Measurements from ENCODE around the gene CHD9NB. TPM values are rescaled to one million over a fixed set of nuclear protein-coding genes. Genes with fewer than 3 reads are reported as not detected.

The CHD9NB gene
- total RNA-seq, 4 donors from 2014 or later, result 1.9 to 3.0 (median 2.1) TPM

DNA sequence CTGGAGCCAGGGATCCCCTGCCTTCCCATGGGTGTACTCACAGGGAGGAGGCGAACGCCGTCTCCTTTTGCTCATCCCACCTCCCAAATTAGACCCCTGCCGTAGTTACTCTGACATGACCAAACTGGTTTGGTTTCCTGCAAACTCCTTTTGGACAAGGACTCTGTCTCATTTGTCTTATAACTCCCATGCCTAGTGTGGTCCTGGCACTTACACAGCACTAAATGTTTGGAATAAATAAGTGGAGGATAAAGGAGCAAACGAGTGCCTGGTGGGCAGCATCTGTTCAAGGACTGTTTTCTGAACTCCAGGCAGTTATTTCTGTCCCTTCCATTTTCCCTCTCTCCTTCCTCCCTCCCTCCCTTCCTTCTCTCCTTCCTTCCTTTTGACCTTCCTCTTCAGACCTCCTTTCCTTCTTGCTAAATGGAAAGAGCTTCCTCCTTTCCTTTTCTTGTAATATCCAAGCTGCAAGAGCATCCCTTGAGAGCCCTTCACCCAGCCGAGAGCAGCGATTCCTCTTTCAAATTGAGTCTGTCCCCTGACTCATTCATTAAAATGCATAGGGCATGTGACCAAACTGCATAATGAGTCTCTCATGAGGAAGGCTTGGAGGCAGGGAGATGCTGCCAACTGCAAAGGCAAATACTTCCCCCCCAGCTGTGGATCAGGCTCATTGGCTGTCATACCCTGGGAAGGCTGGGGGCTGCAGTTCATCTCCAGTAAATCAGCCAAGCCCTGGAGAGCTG lies 38.9 kb upstream of the CHD9NB start:
- Histone ChIP-seq H3K9me3 (no peaks in the 10 kb centered on the region), H3K36me3 (no peaks in the 10 kb centered on the region), H3K4me1 (peaks cover 55 to 85% (median 58%) of the 10 kb centered on the region in 3 donors), H3K4me3 (peak overlapping the region in 2 of 4 donors; percentile 8 to 47), H3K27me3 (no peaks in the 10 kb centered on the region), H3K27ac (peak overlapping the region; percentile 63 to 91 (median 87))
- no peak for TF ChIP-seq POLR2A (IDR thresholded peaks at IDR 0.05)
- TF ChIP-seq, protein P1, sequence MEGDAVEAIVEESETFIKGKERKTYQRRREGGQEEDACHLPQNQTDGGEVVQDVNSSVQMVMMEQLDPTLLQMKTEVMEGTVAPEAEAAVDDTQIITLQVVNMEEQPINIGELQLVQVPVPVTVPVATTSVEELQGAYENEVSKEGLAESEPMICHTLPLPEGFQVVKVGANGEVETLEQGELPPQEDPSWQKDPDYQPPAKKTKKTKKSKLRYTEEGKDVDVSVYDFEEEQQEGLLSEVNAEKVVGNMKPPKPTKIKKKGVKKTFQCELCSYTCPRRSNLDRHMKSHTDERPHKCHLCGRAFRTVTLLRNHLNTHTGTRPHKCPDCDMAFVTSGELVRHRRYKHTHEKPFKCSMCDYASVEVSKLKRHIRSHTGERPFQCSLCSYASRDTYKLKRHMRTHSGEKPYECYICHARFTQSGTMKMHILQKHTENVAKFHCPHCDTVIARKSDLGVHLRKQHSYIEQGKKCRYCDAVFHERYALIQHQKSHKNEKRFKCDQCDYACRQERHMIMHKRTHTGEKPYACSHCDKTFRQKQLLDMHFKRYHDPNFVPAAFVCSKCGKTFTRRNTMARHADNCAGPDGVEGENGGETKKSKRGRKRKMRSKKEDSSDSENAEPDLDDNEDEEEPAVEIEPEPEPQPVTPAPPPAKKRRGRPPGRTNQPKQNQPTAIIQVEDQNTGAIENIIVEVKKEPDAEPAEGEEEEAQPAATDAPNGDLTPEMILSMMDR (IDR thresholded peaks at IDR 0.05), result no peak
- intact Hi-C loops (cut with DNase I), result no loop called here
- 17 to 27% methylated on average over 7 of the region's 7 CpGs for WGBS, 2 donors
- no peak for DNase-seq

DNA sequence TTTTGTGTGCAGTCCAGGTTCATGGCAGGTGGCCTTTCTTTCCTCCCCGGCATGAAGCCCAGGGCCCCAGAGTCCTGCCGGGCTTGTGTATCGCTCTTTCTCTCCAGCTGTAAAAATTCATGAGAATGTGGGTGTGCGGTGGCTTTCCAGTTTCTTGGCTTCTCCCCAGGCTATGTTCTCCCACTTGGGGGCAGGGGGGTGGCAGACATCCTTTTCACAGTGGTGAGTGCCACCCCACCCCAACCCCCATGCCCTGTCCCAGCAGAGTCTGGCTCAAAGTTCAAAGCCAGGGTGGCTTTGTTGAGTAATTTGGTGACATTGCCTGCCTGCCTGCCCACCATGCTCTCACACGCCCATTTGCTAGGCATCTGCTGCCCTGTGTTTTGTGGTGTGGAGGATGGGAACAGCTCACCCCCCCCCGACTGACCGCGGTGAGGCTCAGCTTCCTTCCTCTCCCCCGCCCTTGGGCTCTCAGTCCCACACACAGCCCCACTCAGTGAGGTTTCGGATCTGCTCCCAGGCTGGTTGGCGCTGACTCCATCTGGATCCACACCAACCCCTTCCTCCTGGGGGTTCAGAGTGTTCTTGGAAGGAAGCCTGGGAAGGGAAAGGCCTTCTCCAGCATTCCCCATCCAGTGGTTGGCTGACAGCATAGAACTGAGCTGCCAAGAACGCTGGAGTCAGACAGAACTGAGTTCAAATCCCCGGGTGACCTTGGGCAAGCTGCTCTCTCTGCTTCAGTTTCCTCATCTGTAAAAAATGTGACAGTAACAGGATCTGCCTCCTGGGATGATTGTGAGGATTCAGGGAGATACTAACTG lies 38.1 kb upstream of the CHD9NB start:
- Histone ChIP-seq H3K27ac (peak overlapping the region; percentile 63 to 91 (median 87)), H3K36me3 (no peaks in the 10 kb centered on the region), H3K27me3 (no peaks in the 10 kb centered on the region), H3K9me3 (no peaks in the 10 kb centered on the region), H3K4me1 (peaks cover 63 to 92% (median 64%) of the 10 kb centered on the region in 3 donors), H3K4me3 (peak overlapping the region in 3 of 4 donors; percentile 2 to 47 (median 8))
- TF ChIP-seq, protein P1 (IDR thresholded peaks at IDR 0.05), result no peak
- no peak for TF ChIP-seq POLR2A (IDR thresholded peaks at IDR 0.05)
- peak; percentile 52 for DNase-seq
- 1 to 5% methylated on average over 7 to 10 of the region's 13 CpGs for WGBS, 2 donors
- intact Hi-C loops (cut with DNase I), result no loop called here

DNA sequence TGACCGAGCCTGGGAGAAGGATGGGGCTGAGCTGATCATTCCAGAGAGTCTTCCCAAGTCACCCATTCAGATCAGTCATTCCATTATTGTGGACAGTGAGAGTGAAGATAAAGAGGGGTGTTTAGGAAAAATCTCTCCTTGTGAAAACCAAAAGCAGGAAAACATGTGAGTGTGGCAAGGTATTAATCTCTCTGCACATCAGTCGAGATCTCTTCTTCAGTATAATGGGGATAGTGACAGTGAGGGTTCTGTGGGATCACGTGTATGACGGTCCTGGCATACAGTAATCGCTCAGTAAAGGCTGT lies 37.5 kb upstream of the CHD9NB start:
- intact Hi-C loops (cut with DNase I), result no loop called here
- Histone ChIP-seq H3K4me3 (peak overlapping the region in 2 of 4 donors; percentile 2 to 47), H3K9me3 (no peaks in the 10 kb centered on the region), H3K27me3 (no peaks in the 10 kb centered on the region), H3K27ac (peak overlapping the region; percentile 63 to 91 (median 87)), H3K36me3 (no peaks in the 10 kb centered on the region), H3K4me1 (peaks cover 69 to 96% (median 69%) of the 10 kb centered on the region in 3 donors)
- TF ChIP-seq, protein P1 (IDR thresholded peaks at IDR 0.05), result no peak
- TF ChIP-seq POLR2A (IDR thresholded peaks at IDR 0.05), result no peak
- 6 to 11% methylated on average over 5 of the region's 5 CpGs for WGBS, 2 donors
- DNase-seq, result no peak

DNA sequence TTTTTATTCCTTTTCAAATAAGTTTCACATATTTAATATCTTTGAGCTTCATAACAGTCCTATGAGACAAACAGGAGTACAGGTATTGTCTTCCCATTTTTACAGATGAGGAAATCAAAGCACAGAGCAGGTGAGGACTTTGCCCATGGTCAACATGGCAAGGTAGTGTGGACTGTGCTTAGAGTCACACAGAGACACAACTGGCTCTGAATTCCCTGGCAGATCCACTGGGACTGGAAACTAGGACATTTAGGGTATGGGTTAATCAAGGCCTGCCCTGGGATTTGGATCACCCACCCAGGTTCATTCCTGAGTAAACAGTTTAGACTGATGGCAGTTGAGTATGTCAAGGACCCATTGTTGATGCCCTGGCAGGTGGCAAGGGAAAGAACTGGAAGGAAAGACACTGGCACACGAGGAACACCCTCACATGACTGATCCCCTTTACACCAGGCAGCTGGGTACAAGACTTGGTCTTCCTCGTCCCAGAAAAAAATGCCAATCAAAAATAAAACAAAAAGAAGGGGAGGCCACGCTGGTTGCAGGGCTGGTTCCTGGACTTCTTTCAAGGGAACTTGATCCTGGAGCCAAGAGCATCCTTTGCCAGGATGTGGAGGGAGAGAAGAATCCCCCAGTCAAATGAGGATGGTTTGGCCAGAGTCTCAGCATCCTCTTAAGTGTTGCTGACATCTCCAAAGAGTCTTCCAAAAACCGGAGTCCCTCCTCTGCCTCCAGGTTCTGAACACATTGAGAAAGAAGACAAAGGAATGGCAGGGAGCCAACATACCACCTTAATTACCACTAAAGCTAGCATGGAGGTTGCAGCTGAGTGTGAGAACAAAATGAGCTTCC lies 37.0 kb upstream of the CHD9NB start:
- Histone ChIP-seq H3K4me1 (peaks cover 72 to 96% (median 74%) of the 10 kb centered on the region in 3 donors), H3K27ac (peak overlapping the region; percentile 63 to 91 (median 87)), H3K36me3 (no peaks in the 10 kb centered on the region), H3K9me3 (no peaks in the 10 kb centered on the region), H3K4me3 (no peak overlapping the region), H3K27me3 (no peaks in the 10 kb centered on the region)
- no peak for DNase-seq
- TF ChIP-seq, protein P1 (IDR thresholded peaks at IDR 0.05), result no peak
- no peak for TF ChIP-seq POLR2A (IDR thresholded peaks at IDR 0.05)
- intact Hi-C loops (cut with DNase I), result no loop called here
- WGBS, 2 donors, result 13 to 24% methylated on average over 3 to 4 of the region's 4 CpGs
